Measurements from ENCODE around the gene C11orf71. TPM values are rescaled to one million over a fixed set of nuclear protein-coding genes. Genes with fewer than 3 reads are reported as not detected.
A peak's percentile ranks its signal among the peaks of the same experiment; 100 is the strongest.

The C11orf71 gene
- total RNA-seq, 4 donors from 2014 or later, result 3.8 to 6.1 (median 4.9) TPM

DNA sequence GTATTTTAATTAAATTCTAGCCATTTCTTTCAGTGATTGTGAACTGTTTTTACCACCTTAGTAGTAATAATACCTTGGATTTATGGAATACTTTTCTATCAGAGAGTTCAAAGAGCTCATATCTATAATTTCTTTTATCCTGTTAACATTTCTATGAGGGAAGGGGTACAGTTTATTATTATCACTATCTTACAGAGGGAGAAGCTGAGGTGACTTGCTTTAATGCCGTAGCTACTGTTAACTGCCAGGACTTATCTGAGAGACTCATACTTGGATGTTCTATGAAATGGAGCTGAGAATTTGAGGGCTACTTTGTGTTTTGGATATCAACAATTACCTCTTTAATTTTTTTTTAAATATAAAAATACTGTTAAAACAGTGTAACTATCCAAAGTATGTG is 42.2 kb upstream of the C11orf71 start:
- no peak overlapping the region for H3K4me3 ChIP-seq
- peaks cover 0 to 40% (median 0%) of the 10 kb centered on the region in 3 donors for H3K36me3 ChIP-seq
- H3K27ac ChIP-seq, result no peak overlapping the region
- no peaks in the 10 kb centered on the region for H3K27me3 ChIP-seq
- TF ChIP-seq, protein P1, sequence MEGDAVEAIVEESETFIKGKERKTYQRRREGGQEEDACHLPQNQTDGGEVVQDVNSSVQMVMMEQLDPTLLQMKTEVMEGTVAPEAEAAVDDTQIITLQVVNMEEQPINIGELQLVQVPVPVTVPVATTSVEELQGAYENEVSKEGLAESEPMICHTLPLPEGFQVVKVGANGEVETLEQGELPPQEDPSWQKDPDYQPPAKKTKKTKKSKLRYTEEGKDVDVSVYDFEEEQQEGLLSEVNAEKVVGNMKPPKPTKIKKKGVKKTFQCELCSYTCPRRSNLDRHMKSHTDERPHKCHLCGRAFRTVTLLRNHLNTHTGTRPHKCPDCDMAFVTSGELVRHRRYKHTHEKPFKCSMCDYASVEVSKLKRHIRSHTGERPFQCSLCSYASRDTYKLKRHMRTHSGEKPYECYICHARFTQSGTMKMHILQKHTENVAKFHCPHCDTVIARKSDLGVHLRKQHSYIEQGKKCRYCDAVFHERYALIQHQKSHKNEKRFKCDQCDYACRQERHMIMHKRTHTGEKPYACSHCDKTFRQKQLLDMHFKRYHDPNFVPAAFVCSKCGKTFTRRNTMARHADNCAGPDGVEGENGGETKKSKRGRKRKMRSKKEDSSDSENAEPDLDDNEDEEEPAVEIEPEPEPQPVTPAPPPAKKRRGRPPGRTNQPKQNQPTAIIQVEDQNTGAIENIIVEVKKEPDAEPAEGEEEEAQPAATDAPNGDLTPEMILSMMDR (IDR thresholded peaks at IDR 0.05), result no peak
- no peak for TF ChIP-seq POLR2A (IDR thresholded peaks at IDR 0.05)
- H3K9me3 ChIP-seq, result no peaks in the 10 kb centered on the region
- H3K4me1 ChIP-seq, result peaks cover 0 to 38% (median 14%) of the 10 kb centered on the region in 3 donors
- DNase-seq, result no peak
- 100% methylated on average over 1 of the region's 1 CpG for WGBS, 2 donors
- intact Hi-C loops (cut with DNase I), result no loop called here

DNA sequence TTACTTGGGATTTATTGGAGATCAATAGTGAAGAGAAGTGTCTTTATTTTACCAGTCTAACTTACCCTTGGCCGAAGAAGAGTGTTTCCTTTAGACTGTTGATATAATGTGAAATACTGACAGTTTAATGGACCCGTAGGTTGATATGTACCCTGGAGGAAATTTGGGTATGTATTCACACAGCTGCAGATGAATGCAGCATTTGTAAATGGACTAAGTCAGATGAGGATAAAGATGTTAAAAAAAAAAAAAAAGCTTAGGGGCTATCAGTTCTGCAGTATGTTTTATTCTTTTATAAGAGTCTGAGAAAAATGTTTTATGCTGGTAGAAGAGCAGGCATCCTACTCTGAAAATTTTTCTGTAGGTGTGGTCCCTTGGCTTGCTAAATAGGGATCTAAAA is 41.6 kb upstream of the C11orf71 start:
- Histone ChIP-seq H3K27me3 (no peaks in the 10 kb centered on the region), H3K36me3 (peaks cover 0 to 34% (median 0%) of the 10 kb centered on the region in 3 donors), H3K4me1 (peaks cover 0 to 38% (median 14%) of the 10 kb centered on the region in 3 donors), H3K9me3 (no peaks in the 10 kb centered on the region), H3K27ac (no peak overlapping the region), H3K4me3 (no peak overlapping the region)
- intact Hi-C loops (cut with DNase I), result no loop called here
- DNase-seq, result no peak
- TF ChIP-seq, protein P1 (IDR thresholded peaks at IDR 0.05), result no peak
- TF ChIP-seq POLR2A (IDR thresholded peaks at IDR 0.05), result no peak
- 75 to 88% methylated on average over 2 of the region's 2 CpGs for WGBS, 2 donors

GRCh38 chr11:114440971-114441763 is 40.9 kb upstream of the C11orf71 start:
- H3K4me1 ChIP-seq, result peaks cover 0 to 38% (median 14%) of the 10 kb centered on the region in 3 donors
- peaks cover 0 to 26% (median 0%) of the 10 kb centered on the region in 3 donors for H3K36me3 ChIP-seq
- no peak for DNase-seq
- TF ChIP-seq POLR2A (IDR thresholded peaks at IDR 0.05), result no peak
- TF ChIP-seq, protein P1 (IDR thresholded peaks at IDR 0.05), result no peak
- H3K9me3 ChIP-seq, result no peaks in the 10 kb centered on the region
- WGBS, 2 donors, result 80 to 81% methylated on average over 7 of the region's 7 CpGs
- no peaks in the 10 kb centered on the region for H3K27me3 ChIP-seq
- H3K27ac ChIP-seq, result peak overlapping the region in 1 of 4 donors; percentile 92
- peak overlapping the region in 2 of 4 donors; percentile 98 to 99 for H3K4me3 ChIP-seq
- intact Hi-C loops (cut with DNase I), result no loop called here

GRCh38 chr11:114440121-114440860 is 40.0 kb upstream of the C11orf71 start:
- DNase-seq, result no peak
- no peaks in the 10 kb centered on the region for H3K9me3 ChIP-seq
- intact Hi-C loops (cut with DNase I), result no loop called here
- H3K4me3 ChIP-seq, result peak overlapping the region; percentile 67 to 99 (median 94)
- H3K27ac ChIP-seq, result peak overlapping the region; percentile 87 to 92 (median 90)
- TF ChIP-seq, protein P1 (IDR thresholded peaks at IDR 0.05), result no peak
- no peak for TF ChIP-seq POLR2A (IDR thresholded peaks at IDR 0.05)
- WGBS, 2 donors, result 14 to 16% methylated on average over 10 of the region's 10 CpGs
- peaks cover 0 to 19% (median 0%) of the 10 kb centered on the region in 3 donors for H3K36me3 ChIP-seq
- H3K4me1 ChIP-seq, result peaks cover 0 to 38% (median 14%) of the 10 kb centered on the region in 3 donors
- H3K27me3 ChIP-seq, result no peaks in the 10 kb centered on the region

Measured in esophagus squamous epithelium (tissue), 5 donors.